ENCODE results near the gene CFAP43. TPM values are rescaled to one million over a fixed set of nuclear protein-coding genes. Genes with fewer than 3 reads are reported as not detected.

Gene CFAP43
- under 0.01 and 0.39 TPM in 2 replicates for total RNA-seq

GRCh38 chr10:104231784-104232612, at the start of gene CFAP43:
CFAP43 (minus strand) TSS chr10:104232364; CDS start chr10:104232246, 118 bp downstream.

GRCh38 chr10:104268713-104269645, 36.8 kb upstream of the CFAP43 start, which contains the start of gene GSTO2:
GSTO2 (plus strand) TSS chr10:104269184; CDS start chr10:104274916, 5,732 bp downstream.

GRCh38 chr10:104254493-104255310, 22.5 kb upstream of the CFAP43 start, which contains the start of gene GSTO1:
GSTO1 (plus strand) TSS chr10:104254892; CDS start chr10:104254929, 37 bp downstream.

GRCh38 chr10:104121485-104122224, 110.5 kb downstream of the CFAP43 start, which contains the start of gene SFR1:
SFR1 (plus strand) TSS chr10:104122171; CDS start chr10:104122184, 13 bp downstream.

GRCh38 chr10:104085801-104086400, 146.3 kb downstream of the CFAP43 start, which contains the start of gene COL17A1:
COL17A1 (minus strand) TSS chr10:104085880; CDS start chr10:104080673, 5,207 bp downstream.

Small RNA genes lying within 50 kb of the gene (small RNA-seq; reads per million reads assigned to genes)
- gene MIR4482 (0.08 reads per million), gene MIR609 (not detected)

Other genes starting within 250 kb of the CFAP43 start
- 0.20 and 0.37 TPM in 2 replicates for gene COL17A1, start 146.5 kb downstream of the CFAP43 start, total RNA-seq
- 8.8 and 15.2 TPM in 2 replicates for gene SFR1, start 110.2 kb downstream of the CFAP43 start, total RNA-seq
- gene GSTO1, start 22.5 kb upstream of the CFAP43 start, total RNA-seq: 260 and 309 TPM in 2 replicates
- 0.73 and 0.98 TPM in 2 replicates for gene GSTO2, start 36.8 kb upstream of the CFAP43 start, total RNA-seq
- gene ITPRIP, start 106.1 kb upstream of the CFAP43 start, total RNA-seq: 16.2 and 19.4 TPM in 2 replicates
- gene CFAP58, start 121.5 kb upstream of the CFAP43 start, total RNA-seq: 0.37 and 0.59 TPM in 2 replicates

Measured in subcutaneous preadipocyte (primary cell).